ENCODE data around the gene OCA2.
"Not testable (repeated sequence)": the region's sequence is repeated elsewhere in the genome, so short reads cannot be mapped to it uniquely, and the experiment has no call there.

Gene OCA2

DNA sequence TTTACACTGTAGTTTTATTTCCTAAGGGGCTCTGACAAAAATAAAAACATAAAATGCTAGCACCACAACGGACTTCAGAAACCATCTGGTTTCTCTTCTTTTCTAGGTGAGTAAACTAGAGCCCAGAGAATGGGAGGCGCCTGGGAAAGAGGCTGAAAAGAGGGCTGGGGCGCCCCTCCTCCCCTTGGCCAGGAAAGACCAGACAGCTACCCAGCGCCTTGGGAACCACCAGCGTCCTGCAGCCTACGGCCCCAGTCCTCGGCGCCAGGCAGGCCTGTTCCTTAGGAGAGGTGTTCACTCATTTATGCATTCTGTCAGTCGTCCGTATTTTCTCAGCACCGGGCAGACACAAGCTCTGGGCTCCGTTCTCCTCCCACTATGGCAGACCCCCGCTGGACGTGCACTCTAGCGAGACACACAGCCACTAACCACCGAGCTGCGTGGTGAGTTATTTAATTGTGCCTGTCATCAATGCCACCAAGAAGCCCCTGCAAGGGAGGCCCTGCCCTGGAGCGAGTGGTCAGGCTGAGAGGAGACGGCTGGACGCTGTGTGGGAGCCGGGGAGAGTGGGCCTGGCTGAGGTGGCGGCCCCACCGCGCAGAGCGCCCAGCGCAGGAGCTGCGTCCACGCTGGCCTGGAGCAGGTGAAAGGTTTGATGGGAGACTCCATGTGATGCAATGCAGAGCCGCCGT lies 294.4 kb downstream of the OCA2 start:
- DNase-seq = no peak

DNA sequence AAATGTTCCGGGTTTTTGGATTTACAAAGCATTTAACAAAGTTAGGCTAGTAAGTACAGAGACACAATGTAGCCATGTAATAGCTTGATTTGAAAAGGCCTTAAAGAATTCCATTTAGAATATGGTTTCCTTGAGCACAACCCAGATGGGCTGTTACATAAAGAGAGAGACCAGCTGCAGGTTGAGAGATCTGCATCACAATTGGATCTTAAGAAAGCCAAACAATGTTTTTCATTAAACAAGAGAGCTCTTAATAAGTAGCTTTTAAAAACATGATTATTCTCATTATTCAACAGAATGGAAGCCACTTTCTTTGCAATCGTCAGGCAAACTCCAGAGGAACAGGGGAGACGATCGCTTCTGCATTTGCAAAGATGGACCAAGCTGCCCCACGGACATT lies 300.3 kb downstream of the OCA2 start:
- no peak for DNase-seq

DNA sequence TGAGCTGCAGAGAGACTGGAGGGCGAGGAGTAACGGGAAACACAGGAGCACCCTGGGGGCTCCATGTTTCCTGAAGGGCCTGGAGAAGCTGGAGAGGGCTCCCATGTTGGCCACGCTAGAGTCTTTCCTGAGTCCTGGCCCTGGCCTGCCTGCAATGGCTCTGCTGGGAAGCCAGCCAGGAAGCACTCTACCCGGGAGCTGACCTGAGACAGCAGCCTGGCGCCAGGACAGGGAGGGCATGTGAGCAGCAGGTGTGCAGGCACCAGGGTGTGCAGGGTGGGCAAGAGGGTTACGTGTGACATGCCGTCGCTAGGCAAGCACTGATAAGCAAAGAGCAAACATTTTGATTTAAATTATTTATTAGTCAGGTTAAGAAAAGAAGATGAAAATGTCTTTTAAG lies 301.4 kb downstream of the OCA2 start:
- no peak for DNase-seq

DNA sequence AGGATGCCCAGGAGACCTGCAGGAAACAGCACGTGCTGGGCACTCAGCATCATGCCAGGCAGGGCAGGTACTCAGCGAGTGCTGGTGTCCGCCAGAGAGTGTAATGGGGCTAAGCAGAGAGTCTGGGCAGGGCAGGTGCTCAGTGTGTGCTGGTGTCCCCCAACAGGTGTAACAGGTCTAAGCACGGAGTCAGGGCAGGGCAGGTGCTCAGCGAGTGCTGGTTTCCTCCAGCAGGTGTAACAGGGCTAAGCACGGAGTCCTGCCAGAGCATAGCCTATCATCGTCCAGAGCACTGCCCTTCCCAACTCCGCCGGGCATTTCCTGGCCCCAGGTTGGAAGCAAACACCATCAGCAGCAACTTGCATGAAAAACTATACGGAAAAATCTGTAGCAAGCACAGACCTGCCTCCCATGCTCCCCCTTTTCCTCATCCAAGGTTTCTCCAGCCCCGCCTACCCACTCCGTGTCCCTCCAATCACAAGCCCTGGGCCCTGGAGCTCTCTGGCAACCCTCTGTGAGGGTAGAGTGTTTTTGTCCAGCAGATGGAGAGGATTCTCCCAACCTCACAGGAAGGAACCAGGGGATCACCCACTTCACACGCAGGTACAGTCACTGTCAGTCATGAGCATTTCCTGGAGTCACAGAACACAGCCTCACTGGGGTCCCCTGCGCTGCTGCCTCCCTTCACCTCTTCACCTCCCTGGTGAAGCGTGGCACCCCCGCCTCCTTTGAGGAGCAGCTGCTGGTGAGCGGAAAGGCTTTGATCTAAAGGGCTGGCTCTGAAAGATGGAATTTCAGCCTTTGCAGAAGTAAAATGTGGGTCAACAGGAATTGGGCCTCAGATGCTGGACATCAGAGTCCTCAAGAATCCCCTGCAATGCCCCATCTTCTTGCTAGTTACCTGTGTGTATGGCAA lies 302.5 kb downstream of the OCA2 start:
- DNase-seq = no peak

DNA sequence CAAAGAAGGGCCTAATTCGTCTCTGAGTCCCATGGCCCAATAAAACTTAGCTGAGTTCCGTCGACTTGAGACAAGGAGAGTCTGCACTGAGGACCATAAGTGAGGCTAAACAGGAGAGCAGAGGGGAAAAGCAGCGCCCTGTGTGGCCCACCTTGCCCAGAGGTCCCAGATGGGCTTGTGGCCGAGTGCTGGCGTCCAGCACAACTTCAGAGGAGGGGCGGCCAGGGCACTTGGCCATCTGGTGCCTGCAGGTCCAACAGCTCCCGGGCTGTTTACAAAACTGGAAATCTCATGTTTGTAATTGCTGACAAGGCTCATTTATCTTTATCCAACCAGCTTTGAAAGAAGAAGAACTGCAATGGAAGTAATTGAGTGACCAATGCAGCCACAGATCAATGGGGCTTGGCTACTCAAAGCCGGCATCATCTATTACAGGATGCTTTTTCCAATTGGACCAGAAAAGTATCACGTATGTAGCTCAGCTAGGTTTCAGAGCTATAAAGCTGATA lies 306.3 kb downstream of the OCA2 start:
- no peak for DNase-seq

DNA sequence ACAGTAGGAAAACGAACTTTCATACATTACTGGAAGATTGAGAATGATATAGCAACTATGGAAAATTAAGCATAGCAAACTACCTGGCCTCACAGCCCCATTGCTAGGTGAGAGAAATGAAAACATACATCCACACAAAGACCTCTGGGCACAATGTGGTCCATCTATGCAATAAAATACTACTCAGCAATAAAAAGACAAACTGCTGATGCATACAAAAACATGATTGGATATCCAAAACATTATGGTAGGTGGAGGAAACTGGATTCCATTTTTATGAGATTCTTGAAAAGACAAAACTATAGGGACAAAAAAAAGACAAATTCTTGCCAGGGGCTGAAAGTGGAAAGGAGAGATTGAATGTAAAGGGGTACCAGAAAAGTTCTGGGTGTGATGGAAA lies 308.8 kb downstream of the OCA2 start:
- DNase-seq = no peak

DNA sequence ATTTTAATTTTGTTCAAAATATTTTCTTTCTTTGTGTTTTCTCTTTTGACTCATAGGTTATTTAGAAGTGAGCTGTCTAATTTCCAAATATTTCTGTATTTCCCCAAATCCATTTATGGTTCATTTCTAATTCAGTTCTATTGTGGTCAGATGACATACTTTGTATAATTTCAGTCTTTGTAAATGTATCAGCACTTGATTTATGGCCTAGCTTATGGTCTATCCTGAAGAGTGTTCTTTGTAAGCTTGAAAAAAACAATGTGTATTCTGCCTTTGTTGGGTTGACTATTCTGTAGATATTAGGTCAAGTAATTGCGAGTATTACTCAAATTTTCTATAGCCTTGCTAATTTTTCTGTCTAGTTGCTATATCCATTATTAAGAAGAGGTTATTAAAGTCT lies 311.2 kb downstream of the OCA2 start:
- DNase-seq = no peak

DNA sequence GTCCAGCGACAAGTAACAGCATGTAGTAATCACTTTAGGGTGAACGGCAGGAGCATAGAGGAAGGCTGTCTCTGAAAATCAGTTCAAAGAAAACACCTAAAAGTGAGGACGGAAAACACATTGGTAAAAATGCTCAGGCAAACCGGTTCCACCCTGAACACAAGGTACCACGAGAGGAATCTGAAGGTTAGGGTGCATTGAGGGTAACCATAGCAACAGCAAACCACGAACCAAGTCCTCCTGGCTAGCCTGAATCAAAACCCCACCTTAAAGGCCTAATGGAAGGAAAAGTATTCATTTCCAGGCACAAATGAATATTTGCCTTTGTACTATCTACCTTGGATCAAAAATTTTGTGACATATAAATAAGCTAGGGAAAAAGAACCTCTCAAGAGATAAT lies 315.0 kb downstream of the OCA2 start:
- no peak for DNase-seq

DNA sequence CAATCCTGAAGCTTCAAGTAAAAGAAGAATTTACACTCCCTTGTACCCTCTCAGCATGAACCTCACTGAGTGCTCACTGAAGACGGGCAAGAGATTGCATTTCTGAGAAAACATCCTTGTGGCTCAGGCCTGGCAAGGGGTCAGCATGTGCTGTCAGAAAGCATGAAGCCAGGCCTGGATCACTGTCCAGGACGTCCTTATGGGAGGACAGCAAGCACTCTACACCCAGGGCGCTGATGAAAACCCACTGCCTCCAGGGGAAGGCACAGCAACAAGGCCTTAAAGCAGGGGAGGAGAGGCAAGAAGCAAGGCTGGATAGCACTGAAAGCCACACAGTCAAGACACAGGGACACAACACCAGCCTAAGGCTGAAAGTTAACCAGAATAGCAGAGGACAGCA lies 315.4 kb downstream of the OCA2 start:
- no peak for DNase-seq

DNA sequence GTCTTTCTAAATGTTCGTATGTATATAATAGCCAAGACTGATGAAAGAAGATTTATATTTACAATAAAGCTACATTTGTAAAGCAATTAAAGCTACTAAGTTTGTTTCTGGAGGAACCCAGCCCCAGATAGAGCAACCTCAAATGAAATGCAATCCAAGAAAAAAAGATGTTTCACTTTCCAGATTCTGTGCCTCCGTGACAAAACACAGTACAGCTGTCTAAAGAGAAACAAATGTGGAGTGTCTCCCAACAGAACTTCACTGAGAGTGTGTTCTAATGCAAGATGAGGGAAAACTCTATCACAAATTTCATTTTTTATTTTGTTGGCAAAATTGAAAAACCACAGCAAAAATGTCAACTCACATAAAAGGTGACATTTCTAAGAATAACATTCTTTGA lies 317.0 kb downstream of the OCA2 start:
- no peak for DNase-seq

DNA sequence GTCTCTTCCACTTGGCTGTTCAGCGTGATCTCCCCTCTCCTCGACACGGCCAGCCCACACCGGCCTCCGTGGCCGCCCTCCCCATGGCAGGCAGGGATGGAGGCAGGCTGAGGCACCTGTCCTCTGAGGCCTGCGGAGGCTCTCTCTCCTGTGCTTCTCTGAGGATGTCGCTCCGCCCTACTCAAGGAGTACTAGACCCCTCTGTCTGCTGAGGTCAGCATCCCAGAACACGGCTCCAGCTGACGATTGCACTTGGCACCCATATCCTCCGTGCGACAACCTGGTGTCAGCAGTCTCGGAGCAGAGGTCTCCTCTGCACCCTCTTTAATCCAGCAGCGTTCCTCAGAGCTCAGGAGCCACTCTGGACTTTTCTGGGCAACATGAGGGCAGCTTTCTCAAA lies 322.6 kb downstream of the OCA2 start:
- DNase-seq = no peak

DNA sequence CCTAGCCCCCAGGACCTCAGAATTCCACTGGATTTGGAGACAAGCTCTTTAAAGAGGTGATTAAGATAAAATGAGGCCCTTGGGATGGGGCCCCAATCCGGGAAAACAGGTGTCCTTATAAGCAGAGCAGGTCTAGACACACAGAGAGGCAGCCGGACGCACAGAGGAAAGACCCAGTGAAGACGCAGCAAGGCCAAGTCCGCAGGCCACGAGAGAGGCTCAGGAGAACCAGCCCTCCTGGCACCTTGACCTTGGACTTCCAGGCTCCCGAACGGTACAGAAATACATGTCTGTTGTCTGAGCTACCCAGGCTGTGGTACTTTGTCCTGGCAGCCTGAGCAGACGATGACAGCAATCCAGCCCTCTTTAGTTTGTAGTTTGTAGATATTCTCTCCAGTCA lies 324.5 kb downstream of the OCA2 start:
- DNase-seq = no peak

DNA sequence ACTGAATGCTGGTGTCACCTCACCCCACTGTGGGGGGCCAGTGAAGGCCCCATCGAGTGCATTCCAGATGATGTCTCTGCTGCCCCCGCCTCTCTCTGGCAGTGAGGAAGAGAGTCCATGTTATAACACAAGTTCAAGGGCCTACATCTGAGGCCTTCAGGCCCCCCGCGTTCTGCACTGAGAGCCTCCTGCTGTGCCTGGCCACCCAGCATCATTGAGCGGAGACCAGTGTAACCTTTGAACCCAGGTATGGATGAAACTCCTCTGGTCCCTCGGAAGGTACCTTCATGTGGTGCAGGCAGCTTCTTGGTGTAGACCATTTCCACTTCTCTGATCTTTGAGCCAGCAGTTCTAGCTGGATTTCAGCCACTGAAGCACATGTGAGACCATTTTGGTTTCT lies 324.9 kb downstream of the OCA2 start:
- DNase-seq = no peak

DNA sequence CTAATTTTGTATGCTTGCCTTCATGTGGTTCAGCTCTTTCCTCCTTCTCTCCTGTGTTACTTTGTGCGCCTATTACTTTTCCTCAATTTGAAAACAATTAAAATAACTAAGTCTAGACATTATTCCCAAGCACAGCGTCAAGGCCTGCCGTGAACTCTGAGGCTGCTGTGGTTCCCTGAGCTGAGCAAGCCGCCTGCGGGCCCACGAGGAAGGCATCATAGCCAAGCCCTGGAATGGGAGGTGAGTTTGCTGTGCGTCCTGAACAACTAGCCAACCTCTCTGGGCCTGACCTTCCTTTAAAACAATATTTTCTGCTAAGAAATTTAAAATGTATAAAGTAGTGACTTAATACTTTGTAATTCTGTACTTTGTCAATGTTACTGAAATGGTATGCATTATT lies 327.2 kb downstream of the OCA2 start:
- no peak for DNase-seq

DNA sequence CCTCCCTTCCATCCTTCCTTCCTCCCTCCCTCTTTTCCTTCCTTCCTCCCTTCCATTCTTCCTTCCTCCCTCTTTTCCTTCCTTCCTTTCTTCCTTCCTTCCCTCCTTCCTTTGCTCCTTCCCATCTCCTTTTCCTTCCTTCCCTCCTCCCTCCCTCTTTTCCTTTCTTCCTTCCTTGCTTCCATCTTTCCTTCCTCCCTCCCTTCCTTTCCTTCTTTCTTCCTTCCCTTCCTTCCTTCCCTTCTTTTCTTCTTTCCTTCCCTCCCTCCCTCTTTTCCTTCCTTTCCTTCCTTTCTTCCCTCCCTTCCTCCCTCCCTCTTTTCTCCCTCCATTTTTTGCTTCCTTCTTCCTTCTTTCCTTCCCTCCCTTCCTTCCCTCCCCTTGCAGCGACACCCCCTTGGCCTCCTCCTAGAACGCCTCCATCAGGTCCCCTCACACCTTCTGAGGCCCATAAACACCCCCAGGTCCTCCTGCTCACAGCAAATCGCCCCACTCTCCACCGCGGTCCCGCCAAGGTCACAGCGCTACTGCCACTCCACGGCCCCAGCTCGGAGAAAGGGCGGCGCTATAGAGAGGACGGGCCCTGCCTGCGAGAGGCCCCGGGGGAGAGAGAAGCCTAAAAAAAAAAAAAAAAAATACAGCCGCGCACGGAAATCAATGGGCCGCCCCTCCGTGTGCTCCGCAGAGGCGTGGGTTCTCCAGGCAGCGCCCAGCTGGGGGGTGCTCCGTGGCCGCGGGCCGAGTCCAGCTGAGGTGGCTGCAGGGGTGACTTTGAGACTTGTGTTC lies 328.2 kb downstream of the OCA2 start:
- no peak for DNase-seq

DNA sequence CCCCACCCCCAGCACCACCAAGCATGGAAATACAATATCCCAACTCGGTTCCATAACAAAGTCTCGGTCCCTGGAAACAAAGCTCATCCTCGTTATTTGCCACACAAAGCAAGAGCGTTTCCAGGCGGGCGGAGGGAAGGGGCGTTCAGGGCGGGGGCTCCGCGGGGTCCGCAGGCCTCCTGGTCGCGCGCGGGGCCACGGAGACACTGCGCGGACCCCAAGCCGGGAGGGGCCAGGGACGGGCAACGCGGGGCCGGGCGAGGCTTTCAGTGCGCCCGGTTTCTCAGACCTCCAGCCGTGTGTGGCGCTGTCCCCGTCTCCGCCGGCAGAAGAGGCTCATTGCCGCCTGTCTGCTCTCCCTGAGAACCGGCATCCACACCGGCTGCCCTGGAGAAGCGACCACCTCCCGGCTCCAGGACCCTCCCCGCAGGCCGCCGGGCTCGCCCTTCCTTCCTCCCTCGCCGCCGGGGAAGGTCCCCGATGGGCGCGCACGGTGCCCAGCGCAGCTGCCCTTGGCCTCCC lies 329.0 kb downstream of the OCA2 start:
- no peak for DNase-seq

DNA sequence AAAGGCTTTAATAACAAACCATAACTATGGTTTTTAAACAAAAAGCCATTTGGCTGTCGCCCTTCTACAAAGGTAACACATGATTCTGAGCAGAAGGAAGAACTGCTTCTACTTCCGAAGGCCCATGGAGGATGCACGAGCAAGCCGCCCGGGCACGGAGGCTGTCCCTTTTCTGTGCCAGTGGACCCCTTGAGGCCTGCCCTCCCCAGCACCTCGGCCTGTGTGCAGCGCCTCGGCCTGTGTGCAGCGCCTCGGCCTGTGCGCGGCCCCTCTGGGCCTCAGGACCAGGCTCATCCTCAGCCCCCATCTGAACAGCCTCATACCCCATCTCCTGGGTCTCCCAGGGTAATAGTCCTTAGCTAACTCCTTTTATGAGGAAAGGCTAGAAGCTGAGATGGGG lies 329.5 kb downstream of the OCA2 start:
- DNase-seq = no peak

DNA sequence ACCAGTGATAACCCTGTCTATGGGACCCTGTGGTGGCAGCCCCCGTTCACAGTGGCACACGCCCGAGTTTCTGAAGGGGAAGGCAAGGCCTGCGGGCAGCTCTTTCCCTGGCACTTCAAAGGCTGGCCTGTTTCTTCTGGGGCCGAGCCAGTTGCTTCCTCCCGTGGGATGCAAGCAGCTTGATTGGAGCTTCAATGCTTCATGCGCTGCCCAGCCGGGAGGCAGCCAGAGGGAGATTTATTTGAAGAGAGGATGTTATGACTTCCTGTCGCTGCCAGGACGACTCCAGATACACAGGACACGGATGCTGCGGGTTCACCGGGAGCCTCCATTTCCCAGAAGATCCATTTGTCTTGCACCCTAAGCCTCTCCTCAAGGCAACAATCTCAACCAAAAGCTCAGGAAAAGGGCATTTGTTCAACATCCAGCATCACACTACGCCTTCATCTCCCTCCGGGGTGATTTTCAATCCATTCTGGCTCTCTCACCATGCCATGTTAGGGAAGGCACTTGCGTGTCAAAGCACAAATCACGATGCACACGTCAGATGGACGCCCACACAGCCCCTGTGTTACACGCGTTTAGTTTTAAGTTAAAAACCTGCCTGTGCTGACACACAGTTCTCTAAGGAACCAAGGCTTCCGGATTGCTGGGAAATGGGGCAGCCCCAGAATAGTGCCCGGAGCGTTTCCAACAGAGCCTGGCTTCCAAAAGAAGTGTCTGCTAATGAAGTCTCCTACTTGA lies 330.2 kb downstream of the OCA2 start:
- no peak for DNase-seq

DNA sequence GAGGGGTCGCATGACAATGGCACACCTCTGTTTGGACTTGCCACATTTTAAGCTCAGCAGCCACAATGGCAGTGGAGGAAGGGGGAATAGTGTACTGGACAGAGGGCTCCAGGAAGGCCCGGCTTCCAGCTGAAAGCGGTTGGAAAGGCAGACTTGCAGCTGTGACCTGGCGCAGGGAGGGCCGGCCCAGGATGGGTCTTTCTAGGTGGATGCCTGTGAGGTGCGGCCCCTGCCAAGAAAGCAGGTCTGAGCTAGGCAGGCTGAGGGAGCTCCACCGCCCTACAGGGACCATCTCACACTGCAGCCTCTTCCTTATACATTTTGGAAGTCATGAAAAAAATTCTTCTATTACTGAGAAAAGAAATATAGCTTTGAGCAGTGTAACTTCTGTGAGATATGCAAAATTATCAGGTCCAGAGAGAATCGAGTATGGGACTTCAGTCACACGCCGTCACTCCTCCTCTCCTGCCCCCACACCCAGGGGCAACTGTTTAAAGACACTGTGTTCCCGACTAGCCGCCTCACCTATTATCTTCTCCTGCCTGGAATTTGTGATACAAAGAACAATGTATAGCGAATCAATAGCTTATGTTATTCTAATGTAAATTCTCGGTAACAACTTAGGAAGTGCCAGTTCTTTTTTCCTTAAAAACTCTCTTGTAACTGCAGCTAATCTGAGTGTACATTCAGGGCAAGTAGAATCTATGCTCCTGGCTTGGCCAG lies 331.0 kb downstream of the OCA2 start:
- DNase-seq = no peak

DNA sequence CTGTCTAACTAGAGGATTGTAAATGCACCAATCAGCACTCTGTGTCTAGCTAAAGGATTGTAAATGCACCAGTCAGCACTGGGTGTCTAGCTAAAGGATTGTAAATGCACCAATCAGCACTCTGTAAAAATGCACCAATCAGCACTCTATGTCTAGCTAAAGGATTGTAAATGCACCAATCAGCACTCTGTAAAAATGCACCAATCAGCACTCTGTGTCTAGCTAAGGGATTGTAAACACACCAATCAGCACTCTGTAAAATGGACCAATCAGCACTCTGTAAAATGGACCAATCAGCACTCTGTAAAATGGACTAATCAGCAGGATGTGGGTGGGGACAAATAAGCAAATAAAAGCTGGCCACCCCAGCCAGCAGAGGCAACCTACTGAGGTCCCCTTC lies 331.7 kb downstream of the OCA2 start:
- not testable (repeated sequence) for DNase-seq

DNA sequence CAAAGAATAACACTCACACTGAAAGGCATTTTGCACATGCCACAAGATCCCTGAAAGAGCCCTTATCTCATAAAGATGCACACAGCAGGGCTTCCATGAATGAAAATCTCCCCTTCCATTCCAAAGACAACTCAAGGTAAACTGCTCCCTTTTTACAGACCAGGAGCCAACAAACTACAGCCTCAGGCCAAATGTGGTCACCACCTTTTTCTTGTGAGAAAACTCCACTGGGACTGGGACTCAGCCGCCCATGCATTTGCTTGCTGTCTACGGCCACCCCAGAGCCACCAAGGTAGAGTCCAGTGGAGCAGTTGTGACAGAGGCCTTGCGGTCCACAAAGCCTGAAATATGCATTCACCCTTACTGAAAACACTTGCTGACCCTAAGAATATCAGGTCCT lies 334.8 kb downstream of the OCA2 start:
- DNase-seq = no peak

DNA sequence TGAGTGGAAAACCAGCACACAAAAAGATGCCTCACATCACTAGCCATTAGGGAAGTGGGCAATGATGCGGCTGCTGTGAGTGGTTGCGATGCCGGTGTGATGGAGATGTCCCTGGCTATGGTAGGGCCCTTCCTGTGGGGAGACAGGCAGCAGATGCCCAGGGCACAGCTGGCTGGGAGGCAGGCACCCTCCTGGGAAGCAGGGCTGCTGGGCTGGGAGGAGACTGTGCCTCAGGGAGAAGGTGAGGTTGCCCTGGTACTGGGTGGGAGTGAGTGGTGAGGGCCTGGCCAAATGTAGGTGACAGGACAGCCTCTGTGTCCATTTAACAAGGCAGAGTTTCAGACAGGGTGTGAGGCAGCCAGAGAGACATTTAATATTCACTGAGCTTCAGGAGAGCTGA lies 335.6 kb downstream of the OCA2 start:
- DNase-seq = no peak
